Activated CD8-positive, alpha-beta memory T cell treated with anti-CD3 and anti-CD28 coated beads for 48 hours (primary cell): Measurements from ENCODE around the gene CLEC3B.
"Not testable (repeated sequence)": the region's sequence is repeated elsewhere in the genome, so short reads cannot be mapped to it uniquely, and the experiment has no call there.

Experiments
- DNase-seq, 3 experiments: peaks; one replicate each; pipeline ENCODE4 v3.0.0-alpha.2; 2020; ENCODE audit warnings: low read depth in 2 of 3, low spot score in 2 of 3

Gene CLEC3B

GRCh38 chr3:45026038-45026437, at the start of gene CLEC3B:
CLEC3B (plus strand) TSS chr3:45026303; CDS start chr3:45026363, 60 bp downstream.
- DNase-seq, result no peak

GRCh38 chr3:44981220-44981619, 44.9 kb upstream of the CLEC3B start:
- no peak for DNase-seq

- DNase-seq, result no peak
These were observed 44.4 kb upstream of the CLEC3B start for GRCh38 chr3:44981751-44982150.

- DNase-seq, result no peak
These were observed 43.3 kb upstream of the CLEC3B start for GRCh38 chr3:44982817-44983216.

- no peak for DNase-seq
These were observed 42.6 kb upstream of the CLEC3B start for GRCh38 chr3:44983484-44983941.

- no peak for DNase-seq
These were observed 41.8 kb upstream of the CLEC3B start for GRCh38 chr3:44984335-44984734.

DNA sequence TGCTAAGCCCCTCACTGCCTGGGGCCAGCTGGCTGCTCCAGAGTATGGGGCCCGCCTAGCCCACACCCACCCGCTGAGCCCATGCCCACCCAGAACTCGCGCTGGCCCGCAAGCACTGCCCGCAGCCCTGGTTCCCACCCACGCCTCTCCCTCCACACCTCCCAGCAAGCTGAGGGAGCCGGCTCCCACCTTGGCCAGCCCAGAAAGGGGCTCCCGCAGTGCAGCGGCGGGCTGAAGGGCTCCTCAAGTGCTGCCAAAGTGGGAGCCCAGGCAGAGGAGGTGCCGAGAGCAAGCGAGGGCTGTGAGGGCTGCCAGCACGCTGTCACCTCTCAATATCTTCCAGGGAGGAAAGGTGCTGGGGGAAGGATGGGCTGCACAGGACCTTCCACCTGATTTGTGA, 39.8 kb upstream of the CLEC3B start:
- DNase-seq, result not testable (repeated sequence)

GRCh38 chr3:44987332-44987731, 38.8 kb upstream of the CLEC3B start:
- DNase-seq, result no peak

- DNase-seq, result no peak
These were observed 38.0 kb upstream of the CLEC3B start for GRCh38 chr3:44988073-44988472.

- DNase-seq, result no peak
These were observed 37.0 kb upstream of the CLEC3B start for GRCh38 chr3:44989141-44989540.

GRCh38 chr3:44989636-44990373, 36.3 kb upstream of the CLEC3B start:
- DNase-seq, result no peak

DNA sequence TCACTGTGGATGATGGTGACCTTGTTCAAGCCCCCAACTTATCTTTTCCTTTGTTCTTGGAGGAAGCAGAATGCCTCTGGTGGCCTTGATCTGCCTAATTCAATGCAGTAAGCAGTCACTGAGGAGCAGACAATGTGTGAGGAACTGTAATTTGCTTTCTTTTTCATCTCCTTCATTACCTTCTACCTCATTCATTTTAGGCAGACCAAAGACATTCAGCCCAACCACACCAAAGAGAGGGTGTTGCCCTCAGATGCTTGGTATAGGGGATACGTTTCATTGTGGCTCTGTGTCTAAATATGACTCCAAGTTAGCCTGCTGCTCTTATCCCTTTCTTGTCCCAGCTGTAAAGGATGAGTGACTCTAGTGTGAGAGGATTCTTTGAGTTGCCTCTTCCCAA, 34.8 kb upstream of the CLEC3B start:
- no peak for DNase-seq

- DNase-seq, result no peak
These were observed 33.3 kb upstream of the CLEC3B start for GRCh38 chr3:44992555-44993470.

GRCh38 chr3:44993471-44994205, 32.5 kb upstream of the CLEC3B start:
- DNase-seq, result no peak

- no peak for DNase-seq
These were observed 30.8 kb upstream of the CLEC3B start for GRCh38 chr3:44995142-44995770.

GRCh38 chr3:44996556-44996969, 29.5 kb upstream of the CLEC3B start:
- no peak for DNase-seq

- no peak for DNase-seq
These were observed 26.3 kb upstream of the CLEC3B start for GRCh38 chr3:44999782-45000181.

- no peak for DNase-seq
These were observed 25.3 kb upstream of the CLEC3B start for GRCh38 chr3:45000823-45001222.

GRCh38 chr3:45001738-45002137, 24.4 kb upstream of the CLEC3B start:
- no peak for DNase-seq

GRCh38 chr3:45002139-45002660, 23.9 kb upstream of the CLEC3B start:
- no peak for DNase-seq

- DNase-seq, result no peak
These were observed 23.4 kb upstream of the CLEC3B start for GRCh38 chr3:45002720-45003119.
